Activated CD4-positive, CD25-positive, alpha-beta regulatory T cell (primary cell): ENCODE data around the gene KIF12.

Experiments
- DNase-seq, 4 experiments: peaks; one replicate each; lab custom pipeline; 2025; lab: John Stamatoyannopoulos, UW

The KIF12 gene

GRCh38 chr9:114105236-114105635, 6.1 kb upstream of the KIF12 start:
- no peak for DNase-seq

DNA sequence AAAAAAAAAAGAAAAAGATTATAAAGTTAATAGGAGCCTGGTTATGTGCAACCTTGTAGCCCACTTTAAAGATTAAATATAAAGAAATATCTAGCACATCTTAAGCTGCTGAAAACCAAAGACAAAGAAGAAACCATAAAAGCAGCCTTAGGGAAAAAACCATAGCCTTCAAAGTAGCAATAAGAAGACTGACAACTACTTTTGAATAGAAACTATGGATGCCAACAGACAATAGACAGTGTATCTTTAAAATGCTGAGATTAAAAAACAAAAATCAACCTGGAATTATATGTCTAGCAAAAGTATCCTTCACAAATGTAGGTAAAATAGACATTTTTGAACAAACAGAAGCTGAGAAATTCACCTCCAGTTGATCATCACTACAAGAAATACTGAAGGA, 3.4 kb upstream of the KIF12 start:
- DNase-seq = no peak

- DNase-seq = no peak
Observed at GRCh38 chr9:114100536-114100935, 1.4 kb upstream of the KIF12 start.

- no peak for DNase-seq
Observed at GRCh38 chr9:114099669-114100270, 678 bp upstream of the KIF12 start.

DNA sequence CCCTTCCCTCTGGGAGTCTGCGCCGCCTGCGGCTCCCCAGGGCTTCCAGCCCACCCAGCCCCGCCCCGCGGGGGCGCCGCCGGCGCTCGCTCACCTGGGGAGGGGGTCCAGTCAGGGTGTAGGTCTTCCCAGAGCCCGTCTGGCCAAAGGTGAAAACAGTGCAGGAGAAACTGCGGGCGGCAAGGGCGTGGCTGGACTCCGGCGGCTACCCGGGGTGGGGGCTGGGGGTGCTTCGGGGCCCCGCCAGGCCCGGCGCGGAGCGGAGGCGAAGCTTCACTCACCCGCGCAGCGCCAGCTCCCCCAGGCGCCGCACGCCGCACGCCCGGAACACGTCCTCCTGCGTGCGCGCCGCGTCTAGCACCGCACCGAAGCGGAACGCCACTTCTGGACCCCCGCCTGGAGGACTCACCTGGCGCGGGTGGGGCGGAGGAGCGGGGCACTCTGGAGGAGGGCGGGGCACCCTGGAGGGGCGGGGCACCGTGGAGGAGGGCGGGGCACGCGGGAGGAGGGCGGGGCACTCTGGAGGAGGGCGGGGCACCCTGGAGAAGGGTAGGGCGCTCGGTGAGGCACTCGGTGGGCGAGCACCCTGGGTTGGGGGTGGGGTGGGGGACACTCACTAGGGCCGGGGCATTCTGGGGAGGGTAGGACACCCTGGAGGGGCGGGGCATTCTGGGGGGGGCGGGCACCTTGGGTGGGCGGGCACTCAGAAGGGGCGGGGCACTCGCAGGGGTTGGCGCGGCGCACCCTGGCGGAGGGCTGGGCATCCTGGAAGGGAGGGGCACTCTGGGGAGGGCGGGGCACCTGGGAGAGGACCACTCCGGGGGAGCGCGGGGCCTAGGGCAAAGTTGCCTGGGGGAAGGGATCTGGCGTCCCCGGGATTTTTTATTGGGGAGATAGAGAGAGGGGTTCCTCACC, 814 bp downstream of the KIF12 start:
- no peak for DNase-seq

- no peak for DNase-seq
Observed at GRCh38 chr9:114097613-114098020, 1.5 kb downstream of the KIF12 start.

- no peak for DNase-seq
Observed at GRCh38 chr9:114096866-114097612, 2.1 kb downstream of the KIF12 start.

- no peak for DNase-seq
Observed at GRCh38 chr9:114096041-114096511, 3.0 kb downstream of the KIF12 start.

GRCh38 chr9:114094971-114095370, 4.1 kb downstream of the KIF12 start:
- no peak for DNase-seq

DNA sequence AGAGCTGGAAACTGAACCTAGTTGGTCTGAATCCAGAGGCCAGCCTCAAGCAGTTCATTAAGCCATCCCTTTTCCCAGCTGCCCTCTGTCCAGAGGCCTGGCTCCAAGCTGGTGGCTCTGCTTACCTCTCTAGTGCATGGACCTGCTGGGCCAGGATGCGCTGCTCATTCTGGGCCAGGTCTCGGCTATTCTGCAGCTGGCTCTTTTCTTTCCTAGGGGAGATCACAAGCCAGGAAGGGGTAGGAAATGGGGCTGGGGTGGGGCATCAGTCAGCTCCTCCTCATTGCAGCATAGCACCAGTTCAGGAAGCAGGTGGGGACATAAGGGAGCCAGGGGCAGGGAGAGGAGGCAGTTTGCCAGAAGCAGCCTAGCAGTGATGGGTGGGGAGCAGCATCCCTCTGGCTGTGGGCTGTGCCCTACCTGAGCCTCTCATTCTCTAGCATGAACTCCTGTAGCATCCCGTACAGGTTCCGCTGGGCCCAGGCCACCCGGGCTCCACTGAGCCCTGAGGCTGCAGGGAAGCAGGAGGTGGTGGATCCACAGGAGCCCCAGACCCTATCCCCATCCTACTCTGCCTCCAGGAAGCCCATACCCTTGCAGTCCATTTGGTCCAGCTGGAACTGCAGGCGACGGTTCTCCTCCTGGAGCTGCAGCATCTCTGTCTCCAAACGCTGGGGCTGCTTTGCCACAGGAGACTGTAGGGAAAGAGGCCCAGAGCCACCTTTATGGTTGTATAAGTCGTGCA, 5.2 kb downstream of the KIF12 start:
- no peak for DNase-seq

DNA sequence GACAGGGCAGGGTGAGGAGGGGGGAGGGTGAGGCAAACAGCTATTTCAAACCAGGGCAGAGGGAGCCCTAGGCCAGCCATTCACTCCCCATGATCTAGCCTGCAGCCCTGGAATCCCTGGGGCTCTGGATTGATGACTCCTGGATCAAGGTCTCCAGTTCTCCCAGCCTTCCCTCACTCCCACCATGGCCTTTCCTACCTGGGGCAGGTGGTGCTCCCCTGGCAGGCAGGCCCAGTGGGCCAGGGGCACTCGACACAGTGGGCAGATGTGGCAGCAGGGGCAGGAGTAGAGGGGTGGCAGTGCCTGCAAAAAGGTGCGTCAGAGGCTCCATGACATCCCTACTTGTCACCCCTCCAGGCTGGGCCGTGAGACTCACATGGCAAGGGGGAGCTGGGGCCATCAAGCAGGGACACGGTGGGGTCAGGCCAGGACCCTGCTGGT, 6.0 kb downstream of the KIF12 start:
- DNase-seq = no peak

GRCh38 chr9:114092336-114092735, 6.8 kb downstream of the KIF12 start:
- DNase-seq = no peak

GRCh38 chr9:114091711-114092110, 7.4 kb downstream of the KIF12 start:
- no peak for DNase-seq

DNA sequence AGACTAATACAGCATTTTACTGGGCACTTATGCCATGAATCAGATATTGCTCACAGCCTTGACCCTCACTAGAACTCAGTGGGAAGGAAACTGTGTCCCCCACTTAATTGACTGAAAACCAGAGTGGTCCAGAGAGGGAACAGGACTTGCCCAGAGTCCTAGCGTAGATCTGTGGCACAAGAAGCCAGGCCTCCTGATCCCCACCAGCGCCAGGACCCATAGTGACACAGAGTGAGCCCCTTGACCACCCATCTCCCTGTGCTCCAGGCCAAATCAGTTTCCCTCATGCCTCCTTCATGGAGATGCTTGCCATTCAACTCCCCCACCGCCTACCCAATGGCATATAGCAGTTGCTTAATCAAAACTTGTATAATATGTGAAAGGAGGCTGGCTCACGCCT, 8.3 kb downstream of the KIF12 start:
- DNase-seq = no peak

DNA sequence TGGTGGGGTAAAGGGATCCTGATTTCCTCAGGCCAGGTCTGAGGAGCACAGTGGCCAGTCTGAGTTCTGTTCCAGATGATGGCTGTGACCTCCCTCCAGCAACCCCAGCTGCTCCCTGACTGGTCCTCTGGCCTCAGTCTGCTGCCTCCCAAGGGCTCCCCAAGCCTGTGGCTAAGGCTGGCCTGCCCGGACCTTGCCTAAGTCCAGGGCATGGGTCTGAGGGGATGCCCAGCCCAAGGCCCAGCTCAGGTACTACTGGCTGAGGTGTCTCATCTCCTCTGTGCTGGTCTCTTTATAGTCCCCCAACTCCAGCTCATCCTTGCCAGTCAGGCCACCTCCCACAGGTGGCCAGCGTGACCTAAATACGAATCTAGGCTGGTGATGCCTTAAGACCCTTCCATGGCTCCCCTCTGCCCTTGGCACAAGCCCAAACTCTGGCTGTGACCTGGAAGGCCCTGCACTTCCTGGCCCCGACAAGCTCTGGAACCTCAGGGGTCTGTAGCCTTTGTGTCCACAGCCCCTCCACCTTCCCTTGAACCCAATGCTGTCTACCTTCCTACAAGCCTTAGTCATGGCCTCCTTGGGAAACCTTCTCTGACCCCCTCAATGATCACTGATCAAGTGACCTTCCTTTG, 9.8 kb downstream of the KIF12 start:
- no peak for DNase-seq

- DNase-seq = no peak
Observed at GRCh38 chr9:114088571-114089170, 10.4 kb downstream of the KIF12 start.

- DNase-seq = no peak
Observed at GRCh38 chr9:114087721-114088120, 11.4 kb downstream of the KIF12 start.

DNA sequence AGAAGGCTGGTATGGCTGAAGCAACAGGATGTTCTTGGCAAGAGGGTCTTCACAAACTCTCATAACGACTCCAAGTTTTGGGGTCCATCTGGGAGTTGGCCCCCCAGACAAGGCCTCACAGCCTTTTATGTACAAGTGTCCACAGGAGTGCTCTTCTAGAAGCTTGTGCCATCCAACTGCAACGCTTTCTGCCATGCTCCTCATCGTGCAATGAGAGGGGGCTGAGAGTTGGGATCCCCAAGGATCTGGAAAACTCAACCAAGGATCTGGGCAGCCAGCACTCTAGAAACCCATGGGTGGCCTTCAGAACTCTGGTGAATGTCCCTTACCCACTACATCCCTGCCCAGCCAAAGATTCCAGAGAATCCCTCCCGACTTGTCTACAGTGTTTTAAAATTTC, 12.5 kb downstream of the KIF12 start:
- no peak for DNase-seq

DNA sequence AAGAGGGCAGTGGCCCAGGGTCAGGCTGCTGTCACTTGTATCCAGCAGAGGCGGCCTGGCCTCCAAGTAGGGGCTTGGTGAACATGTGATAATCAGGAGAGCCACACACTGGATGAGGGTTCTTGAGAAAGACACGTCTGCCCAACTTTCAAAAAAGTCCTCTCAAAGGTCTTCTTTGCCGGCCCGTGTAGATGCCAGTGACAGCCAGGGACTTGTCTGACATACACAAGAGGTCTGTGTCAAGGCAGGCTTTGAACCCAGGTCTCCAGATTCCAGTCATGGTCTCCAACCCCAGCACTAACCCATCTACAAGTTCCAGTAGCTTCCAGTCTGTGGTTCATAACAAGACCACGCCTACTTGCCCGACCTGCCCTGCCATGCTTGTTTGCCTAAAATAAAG, 13.1 kb downstream of the KIF12 start:
- DNase-seq = no peak

- DNase-seq = no peak
Observed at GRCh38 chr9:114085387-114085789, 13.7 kb downstream of the KIF12 start.
